Measurements from ENCODE around the gene DHRS7B. TPM values are rescaled to one million over a fixed set of nuclear protein-coding genes. Genes with fewer than 3 reads are reported as not detected.

Gene DHRS7B
- total and polyA plus RNA-seq, 9 of the 15 experiments (the other 6 are each of a cell fraction or from before 2014, with no cell fraction given), result 8.0 to 30.7 (median 14.8) TPM

DNA sequence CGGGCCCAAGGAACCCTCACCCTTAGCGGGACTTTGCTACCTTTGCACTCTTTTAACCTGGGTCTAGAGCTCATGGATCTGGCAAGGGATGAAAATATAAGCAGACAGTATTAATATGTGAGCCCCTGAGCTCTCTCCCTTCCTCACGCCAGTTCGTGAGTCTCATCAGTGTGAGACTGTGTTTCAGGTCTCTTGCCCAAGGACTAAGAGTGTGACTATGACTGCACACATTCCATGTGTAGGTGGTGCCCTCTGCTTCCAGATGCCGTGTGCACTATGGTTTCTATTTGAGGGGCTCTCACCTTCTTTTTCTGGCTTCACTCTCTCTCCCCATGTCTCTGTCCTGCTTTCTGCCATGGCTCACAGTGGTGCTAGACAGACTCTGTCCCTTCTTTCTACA, 40.5 kb downstream of the DHRS7B start:
- ChIA-PET CTCF (ENCODE audit: low intra/inter-chr PET ratio) (no interaction called here), POLR2A (interaction anchor here (0.6 kb wide), 1 partner anchor 25 kb away, joined by 3 read pairs; no protein-coding TSS in a partner anchor)
- no peaks in the 10 kb centered on the region; the same call in 2 of the 3 replicates for H3K79me2 ChIP-seq (ENCODE audit: control insufficient read depth, insufficient read depth, low read length)
- BruUV-seq (replicated peaks), result no TSS peak
- no peaks in the 10 kb centered on the region for H4K20me1 ChIP-seq (replicated peaks; ENCODE audit: control insufficient read depth, insufficient read depth, low read length)
- H3K4me1 ChIP-seq (replicated peaks in 1 of 2; ENCODE audit: control insufficient read depth in 2 of 2, insufficient read depth in 2 of 2, low read length in 2 of 2), result peaks cover 0 to 9% of the 10 kb centered on the region in 2 experiments; a peak in 2 of 5 replicates
- H3K9me3 ChIP-seq (replicated peaks; ENCODE audit: control insufficient read depth, insufficient read depth, low read depth, low read length), result no peaks in the 10 kb centered on the region
- DNase-seq (ENCODE audit: extremely low read depth in 1 of 4, low spot score in 3 of 4) (no peak), ATAC-seq (peak; percentile 33; the same call in 1 of the 3 replicates), FAIRE-seq (no peak)
- H2AFZ ChIP-seq (ENCODE audit: low read depth, low read length), result no peak overlapping the region
- H3K36me3 ChIP-seq (ENCODE audit: control insufficient read depth, insufficient read depth, low read length), result peaks cover 2% of the 10 kb centered on the region; the same call in 1 of the 3 replicates
- no peaks in the 10 kb centered on the region for H3K27me3 ChIP-seq (ENCODE audit: control insufficient read depth in 2 of 2, insufficient read depth in 2 of 2, low read length in 2 of 2)
- intact Hi-C loops (cut with micrococcal nuclease), result no loop called here
- H3K4me2 ChIP-seq (ENCODE audit: insufficient read depth, low read length), result no peak overlapping the region
- 75% methylated on average over 5 of the region's 5 CpGs for WGBS (ENCODE audit: insufficient coverage, low coverage, missing lambda C conversion rate)
- in situ Hi-C loops (cut with MboI), result no loop called here
- peak overlapping the region in 1 of 2 experiments; percentile 20; a peak in 1 of 4 replicates for H3K9ac ChIP-seq (ENCODE audit: insufficient read depth in 1 of 2, low read depth in 2 of 2, low read length in 2 of 2)
- H3K27ac ChIP-seq (ENCODE audit: extremely low read depth, low read depth, low read length), result no peak overlapping the region
- no peak overlapping the region for H3K4me3 ChIP-seq
- H3K9me1 ChIP-seq (ENCODE audit: control insufficient read depth, insufficient read depth, low read length), result no peaks in the 10 kb centered on the region
- TF ChIP-seq, protein P1, sequence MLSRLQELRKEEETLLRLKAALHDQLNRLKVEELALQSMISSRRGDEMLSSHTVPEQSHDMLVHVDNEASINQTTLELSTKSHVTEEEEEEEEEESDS (CRISPR knock-in tag; IDR thresholded peaks at IDR 0.05), result no peak
- TF ChIP-seq FOXJ3 (CRISPR knock-in tag; IDR thresholded peaks at IDR 0.05) (no peak), ZNF583 (CRISPR knock-in tag; IDR thresholded peaks at IDR 0.05) (no peak), CC2D1A (IDR thresholded peaks at IDR 0.05) (no peak), ZNF75A (CRISPR knock-in tag; IDR thresholded peaks at IDR 0.05) (no peak), MIER1 (IDR thresholded peaks at IDR 0.05; ENCODE audit: low read depth) (no peak), CREB1 (IDR thresholded peaks at IDR 0.05) (no peak), CREB1 (CRISPR knock-in tag; IDR thresholded peaks at IDR 0.05) (no peak), SREBF1 (IDR thresholded peaks at IDR 0.05; ENCODE audit: borderline replicate concordance, low read depth, low read length) (no peak), SP2 (IDR thresholded peaks at IDR 0.05; ENCODE audit: extremely low read depth, low read depth, low read length, poor library complexity, severe bottlenecking) (no peak), KHSRP (IDR thresholded peaks at IDR 0.05) (no peak), LCOR (CRISPR knock-in tag; IDR thresholded peaks at IDR 0.05) (no peak), CEBPG (CRISPR knock-in tag; IDR thresholded peaks at IDR 0.05) (no peak), CEBPG (tag; conservative IDR thresholded peaks at IDR 0.05 in 1 of 2, IDR thresholded peaks at IDR 0.05 in 1 of 2) (no peak), ZNF184 (CRISPR knock-in tag; IDR thresholded peaks at IDR 0.05) (no peak), CREBBP (IDR thresholded peaks at IDR 0.05; ENCODE audit: low read depth, low read length) (no peak), IRF2 (CRISPR knock-in tag; IDR thresholded peaks at IDR 0.05) (no peak)
- TF ChIP-seq, protein P2, sequence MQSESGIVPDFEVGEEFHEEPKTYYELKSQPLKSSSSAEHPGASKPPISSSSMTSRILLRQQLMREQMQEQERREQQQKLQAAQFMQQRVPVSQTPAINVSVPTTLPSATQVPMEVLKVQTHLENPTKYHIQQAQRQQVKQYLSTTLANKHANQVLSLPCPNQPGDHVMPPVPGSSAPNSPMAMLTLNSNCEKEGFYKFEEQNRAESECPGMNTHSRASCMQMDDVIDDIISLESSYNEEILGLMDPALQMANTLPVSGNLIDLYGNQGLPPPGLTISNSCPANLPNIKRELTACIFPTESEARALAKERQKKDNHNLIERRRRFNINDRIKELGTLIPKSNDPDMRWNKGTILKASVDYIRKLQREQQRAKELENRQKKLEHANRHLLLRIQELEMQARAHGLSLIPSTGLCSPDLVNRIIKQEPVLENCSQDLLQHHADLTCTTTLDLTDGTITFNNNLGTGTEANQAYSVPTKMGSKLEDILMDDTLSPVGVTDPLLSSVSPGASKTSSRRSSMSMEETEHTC (IDR thresholded peaks at IDR 0.05), result no peak
- TF ChIP-seq, protein P3, sequence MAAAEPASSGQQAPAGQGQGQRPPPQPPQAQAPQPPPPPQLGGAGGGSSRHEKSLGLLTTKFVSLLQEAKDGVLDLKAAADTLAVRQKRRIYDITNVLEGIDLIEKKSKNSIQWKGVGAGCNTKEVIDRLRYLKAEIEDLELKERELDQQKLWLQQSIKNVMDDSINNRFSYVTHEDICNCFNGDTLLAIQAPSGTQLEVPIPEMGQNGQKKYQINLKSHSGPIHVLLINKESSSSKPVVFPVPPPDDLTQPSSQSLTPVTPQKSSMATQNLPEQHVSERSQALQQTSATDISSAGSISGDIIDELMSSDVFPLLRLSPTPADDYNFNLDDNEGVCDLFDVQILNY (CRISPR knock-in tag; IDR thresholded peaks at IDR 0.05), result no peak
- TF ChIP-seq, protein P4, sequence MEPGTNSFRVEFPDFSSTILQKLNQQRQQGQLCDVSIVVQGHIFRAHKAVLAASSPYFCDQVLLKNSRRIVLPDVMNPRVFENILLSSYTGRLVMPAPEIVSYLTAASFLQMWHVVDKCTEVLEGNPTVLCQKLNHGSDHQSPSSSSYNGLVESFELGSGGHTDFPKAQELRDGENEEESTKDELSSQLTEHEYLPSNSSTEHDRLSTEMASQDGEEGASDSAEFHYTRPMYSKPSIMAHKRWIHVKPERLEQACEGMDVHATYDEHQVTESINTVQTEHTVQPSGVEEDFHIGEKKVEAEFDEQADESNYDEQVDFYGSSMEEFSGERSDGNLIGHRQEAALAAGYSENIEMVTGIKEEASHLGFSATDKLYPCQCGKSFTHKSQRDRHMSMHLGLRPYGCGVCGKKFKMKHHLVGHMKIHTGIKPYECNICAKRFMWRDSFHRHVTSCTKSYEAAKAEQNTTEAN (CRISPR knock-in tag; IDR thresholded peaks at IDR 0.05), result no peak
